ENCODE measurements around the gene MCM5. TPM values are rescaled to one million over a fixed set of nuclear protein-coding genes. Genes with fewer than 3 reads are reported as not detected.
"Not testable (repeated sequence)": the region's sequence is repeated elsewhere in the genome, so short reads cannot be mapped to it uniquely, and the experiment has no call there.

MCM5 gene
- total RNA-seq, 2 experiments from 2014 or later = 342 to 348 TPM

DNA sequence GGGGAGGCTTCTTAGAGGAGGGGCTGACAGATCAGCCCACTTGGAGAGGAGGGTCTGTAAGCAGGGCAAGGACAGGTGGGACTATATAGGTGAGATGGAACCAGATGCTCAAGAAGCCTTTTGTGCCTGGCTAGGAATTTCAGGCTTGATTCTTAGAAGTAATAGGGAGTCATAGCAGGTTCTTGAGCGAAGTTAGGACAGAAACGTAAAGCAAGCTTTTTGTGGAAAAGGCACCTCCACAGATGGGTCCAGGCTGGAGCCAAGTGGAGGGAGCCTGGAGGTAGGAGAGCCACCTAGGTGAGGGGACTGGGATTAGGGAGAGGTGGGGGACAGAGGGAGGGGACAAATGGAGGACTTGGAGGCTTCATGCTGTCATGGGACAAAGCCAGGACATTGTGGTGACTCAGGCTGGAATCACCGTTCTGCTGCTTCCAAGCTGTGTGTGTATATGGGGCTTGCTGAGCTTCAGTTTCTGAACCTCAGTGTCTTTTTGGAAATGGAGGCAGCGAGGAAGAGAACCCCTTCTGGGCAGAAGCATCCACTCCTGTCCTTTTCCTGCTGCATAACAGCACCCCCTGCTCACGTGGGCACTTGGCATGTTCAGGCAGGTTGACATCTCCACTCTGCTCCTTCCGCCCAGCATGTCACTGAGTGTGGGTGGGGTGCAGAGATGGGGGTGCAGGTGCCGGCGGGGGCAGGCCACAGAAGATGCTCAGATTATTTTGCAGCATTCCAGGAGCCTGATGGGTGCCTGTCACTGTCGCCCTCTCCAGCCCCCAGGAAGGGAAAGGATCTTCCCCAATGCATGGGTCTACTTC, 58.0 kb downstream of the MCM5 start:
- Mint-ChIP-seq H3K27ac (no peak overlapping the region), H3K27me3 (no peaks in the 10 kb centered on the region), H3K36me3 (peaks cover 2% of the 10 kb centered on the region), H3K9me3 (no peaks in the 10 kb centered on the region), H3K4me3 (no peak overlapping the region), H3K4me1 (no peaks in the 10 kb centered on the region)
- no peak for DNase-seq

DNA sequence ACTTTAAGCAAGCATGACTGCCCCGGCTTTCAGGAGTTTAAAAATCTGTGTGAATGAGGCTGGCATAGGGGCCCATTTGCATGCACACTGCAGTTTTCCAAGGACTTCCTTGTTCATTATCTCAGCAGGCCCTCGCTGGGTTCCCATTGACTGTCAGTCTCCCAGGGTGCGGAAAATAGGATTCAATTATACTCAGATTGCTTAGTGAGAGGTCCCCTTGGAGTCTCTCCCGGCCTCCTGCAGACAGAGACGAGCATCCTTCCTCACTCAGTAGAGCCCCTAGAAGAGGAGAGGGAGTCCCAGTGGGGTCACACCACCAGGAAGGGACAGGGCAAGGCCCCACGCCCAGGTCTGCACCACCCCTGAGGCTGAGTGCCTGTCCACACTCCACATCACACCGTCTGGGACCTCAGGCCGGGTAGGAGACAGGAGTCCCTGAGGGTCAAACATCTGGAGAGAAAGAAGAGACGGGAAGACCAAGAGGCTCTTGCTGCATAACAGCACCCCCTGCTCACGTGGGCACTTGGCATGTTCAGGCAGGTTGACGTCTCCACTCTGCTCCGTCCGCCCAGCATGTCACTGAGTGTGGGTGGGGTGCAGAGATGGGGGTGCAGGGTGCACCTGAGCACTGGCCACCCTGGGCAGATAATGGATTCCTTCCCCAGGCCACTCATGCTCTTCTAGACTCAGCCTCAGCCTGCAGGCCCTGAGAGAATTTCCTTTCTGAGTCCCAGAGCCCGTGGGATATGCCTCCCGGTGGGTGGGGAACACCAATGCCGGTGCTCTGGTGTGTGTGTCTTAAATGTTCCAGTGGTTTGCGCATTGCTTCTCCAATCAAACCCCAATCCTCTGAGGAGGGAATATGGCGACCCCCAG, 58.8 kb downstream of the MCM5 start:
- H3K4me1 Mint-ChIP-seq = no peaks in the 10 kb centered on the region
- H3K4me3 Mint-ChIP-seq = no peak overlapping the region
- peaks cover 4% of the 10 kb centered on the region for H3K9me3 Mint-ChIP-seq
- H3K36me3 Mint-ChIP-seq = peaks cover 8% of the 10 kb centered on the region
- no peak overlapping the region for H3K27ac Mint-ChIP-seq
- no peak for DNase-seq
- no peaks in the 10 kb centered on the region for H3K27me3 Mint-ChIP-seq

DNA sequence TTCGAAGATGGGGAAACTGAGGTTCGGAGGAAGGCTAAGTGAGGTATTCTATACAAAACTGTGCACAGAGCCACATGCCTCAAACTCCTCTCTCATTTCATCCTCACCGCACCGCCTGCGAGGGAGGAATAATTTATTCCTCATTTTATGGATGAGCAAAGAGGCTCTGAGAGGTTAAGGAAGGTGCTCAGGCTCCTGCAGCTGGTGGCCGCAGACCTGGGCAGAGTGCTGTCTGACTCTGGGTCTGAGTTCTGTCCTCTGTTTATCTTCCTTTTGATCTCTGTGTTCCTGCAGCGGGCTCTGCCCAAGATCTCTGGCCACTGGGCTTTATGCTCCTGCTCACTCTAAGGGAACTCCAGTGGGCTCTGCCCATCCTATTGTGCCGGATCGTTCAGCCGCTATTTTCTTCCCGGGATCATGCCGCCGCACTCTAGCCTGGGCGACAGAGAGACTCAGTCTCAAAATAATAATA, 59.5 kb downstream of the MCM5 start:
- no peak overlapping the region for H3K27ac Mint-ChIP-seq
- no peaks in the 10 kb centered on the region for H3K27me3 Mint-ChIP-seq
- no peak overlapping the region for H3K4me3 Mint-ChIP-seq
- H3K9me3 Mint-ChIP-seq = peaks cover 4% of the 10 kb centered on the region
- H3K4me1 Mint-ChIP-seq = no peaks in the 10 kb centered on the region
- DNase-seq = no peak
- peaks cover 8% of the 10 kb centered on the region for H3K36me3 Mint-ChIP-seq

DNA sequence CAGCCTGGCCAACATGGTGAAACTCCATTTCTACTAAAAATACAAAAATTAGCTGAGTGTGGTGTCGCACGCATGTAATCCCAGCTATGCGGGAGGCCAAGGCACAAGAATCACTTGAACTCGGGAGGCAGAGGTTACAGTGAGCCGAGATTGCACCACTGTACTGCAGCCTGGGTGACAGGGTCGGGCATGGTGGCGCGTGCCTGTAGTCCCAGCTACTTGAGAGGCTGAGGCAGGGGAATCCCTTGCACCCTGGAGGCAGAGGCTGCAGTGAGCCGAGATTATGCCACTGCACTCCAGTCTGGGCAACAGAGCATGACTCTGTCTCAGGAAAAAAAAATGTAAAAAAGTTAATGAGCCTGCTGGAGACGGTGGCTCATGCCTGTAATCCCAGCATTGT, 60.0 kb downstream of the MCM5 start:
- H3K4me1 Mint-ChIP-seq, H3K36me3 Mint-ChIP-seq, DNase-seq, H3K27ac Mint-ChIP-seq, H3K9me3 Mint-ChIP-seq, H3K4me3 Mint-ChIP-seq, H3K27me3 Mint-ChIP-seq: not testable (repeated sequence)

DNA sequence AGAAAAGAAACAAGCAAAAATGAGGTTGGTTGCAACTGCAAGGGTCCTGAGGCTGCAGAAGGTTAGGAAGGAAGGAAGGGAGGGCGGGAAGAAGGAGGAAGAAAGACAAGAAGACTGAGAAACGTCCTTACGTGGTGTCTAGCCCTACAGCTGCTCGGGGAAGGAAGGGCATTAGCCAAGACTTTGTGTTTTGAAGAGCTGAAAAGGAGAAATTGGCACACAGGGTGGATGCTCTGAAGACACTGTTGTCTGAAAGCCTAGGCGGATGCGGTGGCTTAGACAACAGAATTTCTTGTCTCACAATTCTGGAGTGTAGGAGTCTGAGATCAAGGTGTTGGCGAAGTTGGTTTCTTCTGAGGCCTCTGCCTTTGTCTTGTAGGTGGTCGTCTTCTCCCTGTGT, 60.7 kb downstream of the MCM5 start:
- Mint-ChIP-seq H3K27ac (no peak overlapping the region), H3K4me1 (no peaks in the 10 kb centered on the region), H3K36me3 (peaks cover 8% of the 10 kb centered on the region), H3K27me3 (no peaks in the 10 kb centered on the region), H3K9me3 (peaks cover 4% of the 10 kb centered on the region), H3K4me3 (no peak overlapping the region)
- DNase-seq = no peak

DNA sequence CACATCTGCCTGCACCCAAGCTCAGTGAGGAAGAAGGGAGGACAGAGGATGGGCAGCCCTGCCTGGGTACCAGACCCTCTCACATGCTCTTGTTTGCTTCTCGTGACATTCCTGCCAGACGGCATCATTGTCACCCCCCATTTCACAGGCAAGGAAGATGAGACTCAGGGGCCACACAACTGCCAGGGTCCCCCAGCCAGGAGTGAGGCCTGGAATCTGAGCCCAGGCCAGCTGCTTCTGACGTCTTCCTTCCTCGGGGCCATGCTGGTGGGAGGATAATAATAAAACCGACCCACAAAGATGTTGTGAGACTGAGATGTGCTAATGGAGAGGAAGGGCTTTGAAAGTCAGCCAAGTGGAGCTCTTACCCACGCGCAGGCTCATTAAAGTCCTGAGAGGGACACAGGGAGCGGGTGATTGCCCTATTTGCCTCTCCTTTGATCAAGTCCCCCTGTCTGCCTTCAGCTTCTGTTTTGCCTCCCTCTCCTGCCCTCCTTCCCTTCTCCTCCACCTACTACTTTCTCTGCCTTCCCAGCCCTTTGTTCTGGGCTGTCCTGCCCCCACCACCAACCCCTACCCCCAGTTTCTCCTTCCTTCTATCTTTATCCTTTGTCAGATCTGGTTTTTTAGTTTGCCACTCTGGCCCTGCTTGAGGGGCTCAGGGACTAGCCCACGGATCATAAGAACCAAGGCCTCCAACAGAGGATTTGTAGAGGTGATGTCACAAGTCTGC, 62.7 kb downstream of the MCM5 start:
- no peaks in the 10 kb centered on the region for H3K27me3 Mint-ChIP-seq
- H3K4me3 Mint-ChIP-seq = no peak overlapping the region
- H3K4me1 Mint-ChIP-seq = no peaks in the 10 kb centered on the region
- H3K9me3 Mint-ChIP-seq = peaks cover 4% of the 10 kb centered on the region
- peaks cover 8% of the 10 kb centered on the region for H3K36me3 Mint-ChIP-seq
- no peak overlapping the region for H3K27ac Mint-ChIP-seq
- no peak for DNase-seq

DNA sequence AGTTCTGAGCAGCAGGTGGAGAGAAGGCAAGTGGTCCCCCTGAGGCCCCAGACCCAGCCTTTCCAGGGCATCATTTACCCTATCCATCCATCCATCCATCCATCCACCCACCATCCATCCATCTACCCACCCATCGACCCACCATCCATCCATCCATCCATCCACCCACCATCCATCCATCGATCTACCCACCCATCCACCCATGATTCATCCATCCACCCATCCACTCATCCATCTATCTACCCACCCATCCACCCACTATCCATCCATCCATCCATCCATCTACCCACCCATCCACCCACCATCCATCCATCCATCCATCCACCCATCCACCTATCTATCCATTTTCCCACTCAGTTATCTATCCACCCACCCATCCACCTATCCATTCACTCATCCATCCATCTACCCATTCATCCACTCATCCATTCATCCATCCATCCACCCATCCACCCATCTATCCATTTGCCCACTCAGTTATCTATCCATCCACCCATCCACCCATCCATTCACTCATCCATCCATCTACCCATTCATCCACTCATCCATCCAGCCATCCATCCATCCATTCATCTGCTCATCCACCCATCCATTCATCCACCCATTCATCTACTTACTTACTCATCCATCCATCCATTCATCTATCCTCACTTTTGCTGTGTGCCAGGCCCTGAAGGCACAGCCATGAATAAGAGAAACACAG, 63.4 kb downstream of the MCM5 start:
- no peaks in the 10 kb centered on the region for H3K4me1 Mint-ChIP-seq
- no peaks in the 10 kb centered on the region for H3K27me3 Mint-ChIP-seq
- H3K9me3 Mint-ChIP-seq = peaks cover 4% of the 10 kb centered on the region
- H3K36me3 Mint-ChIP-seq = peaks cover 8% of the 10 kb centered on the region
- H3K4me3 Mint-ChIP-seq = no peak overlapping the region
- no peak for DNase-seq
- no peak overlapping the region for H3K27ac Mint-ChIP-seq

DNA sequence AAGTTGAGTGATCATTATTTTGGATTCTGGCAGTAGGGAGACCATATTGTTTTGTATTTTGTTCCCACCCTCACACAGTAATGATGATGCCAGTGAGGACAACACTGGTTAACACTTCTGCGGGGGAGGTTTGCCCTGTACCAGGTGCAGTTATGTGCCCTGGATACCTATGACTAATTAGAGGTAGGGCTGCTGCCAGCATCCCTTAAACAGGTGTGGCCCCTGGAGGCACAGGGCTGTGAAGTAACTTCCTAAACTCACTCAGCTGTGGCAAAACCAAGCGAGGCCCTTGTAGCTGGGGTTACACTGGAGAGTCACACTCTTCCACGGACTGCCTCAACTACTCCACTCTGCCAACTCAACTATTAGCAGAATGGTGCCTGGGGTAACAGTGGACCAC, 64.5 kb downstream of the MCM5 start:
- Mint-ChIP-seq H3K4me3 (no peak overlapping the region), H3K27ac (no peak overlapping the region), H3K9me3 (peaks cover 4% of the 10 kb centered on the region), H3K4me1 (no peaks in the 10 kb centered on the region), H3K36me3 (peaks cover 9% of the 10 kb centered on the region), H3K27me3 (no peaks in the 10 kb centered on the region)
- no peak for DNase-seq

DNA sequence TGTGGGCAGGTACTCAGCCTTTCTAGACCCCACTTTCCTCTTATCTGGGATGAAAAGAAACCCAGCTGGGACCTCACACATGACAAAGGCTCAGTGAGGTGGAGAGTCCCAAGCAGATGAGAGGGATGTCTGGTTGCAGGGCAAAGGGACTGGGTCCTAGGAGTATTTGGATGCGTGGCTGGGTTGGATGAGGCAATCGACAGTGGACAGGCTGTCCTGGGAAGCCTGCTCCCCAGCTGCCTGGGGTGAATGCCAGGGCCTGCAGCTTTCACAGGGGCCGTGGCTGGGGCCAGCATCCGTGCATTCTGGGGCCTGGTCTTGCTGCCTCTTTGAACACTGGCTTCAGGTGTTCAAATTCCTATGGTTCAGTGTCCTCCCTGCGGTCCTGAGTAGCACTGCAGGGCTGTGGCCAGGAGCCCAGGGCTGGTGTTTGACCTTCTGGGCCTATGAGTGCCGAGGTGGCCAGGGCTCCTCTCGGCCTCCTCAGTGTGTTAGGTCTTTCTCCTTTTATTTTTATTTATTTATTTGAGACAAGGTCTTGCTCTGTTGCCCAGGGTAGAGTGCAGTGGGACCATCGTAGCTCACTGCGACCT, 65.3 kb downstream of the MCM5 start:
- DNase-seq = no peak
- Mint-ChIP-seq H3K4me1 (no peaks in the 10 kb centered on the region), H3K27ac (no peak overlapping the region)

DNA sequence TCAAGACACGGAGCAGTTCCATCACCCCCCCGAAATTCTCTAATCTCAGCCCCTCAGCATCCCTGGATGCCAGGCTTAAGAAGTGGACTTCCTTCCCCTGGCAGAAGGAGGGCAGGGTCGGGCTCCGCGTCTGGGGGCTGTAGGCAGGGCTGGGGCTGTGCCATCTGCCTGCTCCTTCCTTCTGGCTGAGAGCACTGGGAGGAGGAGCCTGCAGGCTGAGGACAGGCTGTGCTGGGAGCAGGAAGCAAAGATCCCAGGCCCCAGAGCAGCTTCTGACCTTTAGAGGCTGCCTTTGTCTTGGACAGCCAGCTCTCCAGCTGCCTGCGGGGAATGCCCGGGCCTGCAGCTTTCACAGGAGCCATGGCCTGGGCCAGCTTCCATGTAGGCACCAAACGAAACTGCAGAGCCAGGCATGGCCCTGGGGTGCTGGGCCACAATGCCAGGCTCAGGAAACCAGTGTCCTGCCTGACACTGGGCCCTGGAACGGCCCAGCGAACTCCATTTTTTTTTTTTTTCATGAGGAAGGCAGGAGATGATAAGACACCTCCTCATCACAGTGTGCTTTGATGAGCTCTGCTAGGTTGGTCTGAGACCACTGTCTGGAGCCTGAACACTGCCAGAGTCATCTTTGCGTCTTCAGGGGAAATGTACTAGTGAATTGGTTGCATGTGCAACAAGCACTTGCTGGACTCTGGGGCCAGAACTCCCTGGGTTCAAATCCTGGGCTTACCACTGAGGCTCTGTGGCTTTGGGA, 67.9 kb downstream of the MCM5 start:
- Mint-ChIP-seq H3K4me3 (no peak overlapping the region), H3K36me3 (peaks cover 25% of the 10 kb centered on the region), H3K4me1 (no peaks in the 10 kb centered on the region), H3K27ac (no peak overlapping the region), H3K27me3 (no peaks in the 10 kb centered on the region), H3K9me3 (peaks cover 5% of the 10 kb centered on the region)
- no peak for DNase-seq

More for the DNA sequence above, 65.3 kb downstream of the MCM5 start:
- H3K9me3 Mint-ChIP-seq = peaks cover 4% of the 10 kb centered on the region
- H3K4me3 Mint-ChIP-seq = no peak overlapping the region
- no peaks in the 10 kb centered on the region for H3K27me3 Mint-ChIP-seq
- peaks cover 11% of the 10 kb centered on the region for H3K36me3 Mint-ChIP-seq

DNA sequence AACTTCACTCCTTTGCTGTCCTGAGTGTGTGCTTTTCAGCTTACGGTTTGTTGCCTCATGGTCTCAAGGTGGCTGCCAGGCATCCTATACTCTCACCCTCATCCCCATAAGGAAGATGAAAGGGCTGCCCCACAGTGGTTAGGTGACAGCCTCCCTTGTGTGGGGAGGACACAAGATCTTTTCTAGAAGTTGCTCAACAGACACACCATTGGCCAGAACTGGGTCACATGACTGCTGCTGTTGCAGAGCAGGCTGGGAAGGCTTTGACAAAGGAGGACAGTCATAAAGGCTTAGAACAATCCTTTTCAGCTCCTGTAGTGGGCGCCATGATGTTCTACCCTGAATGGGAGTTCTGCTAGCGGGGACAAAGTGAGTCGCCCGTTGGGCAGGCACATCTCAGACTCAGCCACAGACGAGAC, 71.0 kb downstream of the MCM5 start:
- H3K4me3 Mint-ChIP-seq = no peak overlapping the region
- H3K36me3 Mint-ChIP-seq = peaks cover 18% of the 10 kb centered on the region
- DNase-seq = no peak
- H3K27ac Mint-ChIP-seq = no peak overlapping the region
- H3K4me1 Mint-ChIP-seq = no peaks in the 10 kb centered on the region
- no peaks in the 10 kb centered on the region for H3K27me3 Mint-ChIP-seq
- H3K9me3 Mint-ChIP-seq = peaks cover 1% of the 10 kb centered on the region

DNA sequence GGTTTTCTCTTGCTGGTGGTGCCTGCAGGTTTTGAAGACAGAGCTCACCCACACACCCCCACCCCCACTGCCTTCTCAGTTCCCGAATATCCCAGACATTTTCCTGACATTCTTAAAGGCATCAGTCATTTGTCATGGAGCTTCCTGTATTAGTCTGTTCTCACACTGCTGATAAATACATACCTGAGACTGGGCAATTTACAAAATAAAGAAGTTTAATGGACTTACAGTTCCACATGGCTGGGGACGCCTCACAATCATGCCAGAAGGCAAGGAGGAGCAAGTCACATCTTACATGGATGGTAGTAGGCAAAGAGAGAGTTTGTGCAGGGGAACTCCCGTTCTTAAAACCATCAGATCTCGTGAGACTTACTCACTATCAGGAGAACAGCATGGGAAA, 71.6 kb downstream of the MCM5 start:
- peaks cover 18% of the 10 kb centered on the region for H3K36me3 Mint-ChIP-seq
- not testable (repeated sequence) for H3K4me1 Mint-ChIP-seq, DNase-seq, H3K4me3 Mint-ChIP-seq, H3K27me3 Mint-ChIP-seq, H3K27ac Mint-ChIP-seq, H3K9me3 Mint-ChIP-seq

DNA sequence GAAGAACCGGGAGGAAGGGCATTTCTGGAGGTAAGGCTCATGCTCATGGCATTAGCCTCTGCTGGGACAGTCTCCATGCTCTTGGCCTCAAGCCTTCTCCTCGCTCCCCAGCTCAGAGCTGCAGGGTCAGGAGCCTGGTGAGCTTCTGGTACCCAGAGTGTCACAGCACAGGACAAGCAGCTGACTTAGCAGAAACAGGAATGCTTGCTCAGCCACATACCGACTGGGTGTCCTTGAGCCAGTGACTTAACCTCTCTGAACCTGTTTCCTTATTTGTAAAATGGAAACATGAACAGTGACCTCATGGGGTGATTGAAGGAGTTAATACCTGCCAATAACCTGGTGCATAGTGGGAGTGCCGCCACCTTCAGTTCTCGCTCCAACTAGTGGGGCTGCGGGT, 72.5 kb downstream of the MCM5 start:
- Mint-ChIP-seq H3K4me3 (no peak overlapping the region), H3K27me3 (peaks cover 11% of the 10 kb centered on the region), H3K9me3 (peaks cover 1% of the 10 kb centered on the region), H3K27ac (no peak overlapping the region), H3K4me1 (no peaks in the 10 kb centered on the region), H3K36me3 (peaks cover 18% of the 10 kb centered on the region)
- DNase-seq = no peak

DNA sequence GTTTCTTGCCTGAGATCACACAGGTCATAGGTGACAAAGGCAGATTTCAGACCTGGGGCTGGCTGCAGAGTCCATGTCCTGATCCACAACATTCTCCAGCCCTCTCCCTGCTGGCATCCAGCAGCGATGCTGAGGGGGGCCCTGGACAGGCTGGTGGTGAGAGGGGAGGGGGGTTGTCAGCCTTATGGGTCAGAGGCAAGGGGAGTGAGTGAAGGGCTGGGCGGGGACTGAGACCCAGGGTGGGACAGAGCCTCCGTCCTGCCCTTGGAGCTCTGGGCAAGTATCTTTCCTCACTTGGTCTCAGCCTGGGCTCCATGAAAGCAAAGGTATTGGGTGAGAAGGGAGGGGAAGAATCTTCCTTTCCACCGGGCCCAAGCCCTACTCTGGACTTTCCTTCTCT, 74.0 kb downstream of the MCM5 start:
- Mint-ChIP-seq H3K4me1 (no peaks in the 10 kb centered on the region), H3K4me3 (no peak overlapping the region), H3K27me3 (peaks cover 26% of the 10 kb centered on the region), H3K36me3 (peaks cover 18% of the 10 kb centered on the region), H3K9me3 (peaks cover 1% of the 10 kb centered on the region), H3K27ac (no peak overlapping the region)
- DNase-seq = no peak
